ENCODE measurements around the gene C16orf92.

The C16orf92 gene

GRCh38 chr16:30022887-30023286, at the start of gene C16orf92:
Gene C16orf92 (plus strand): TSS chr16:30023198. CDS start chr16:30023341, 143 bp downstream.
- Histone ChIP-seq H3K36me3 (ENCODE audit: low read length) (no peaks in the 10 kb centered on the region), H2AFZ (ENCODE audit: low read depth, low read length, severe bottlenecking) (no peak within 1 kb of the TSS), H3K4me2 (ENCODE audit: low read depth, low read length, poor library complexity, severe bottlenecking) (no peak within 1 kb of the TSS), H3K4me3 (ENCODE audit: insufficient read depth, low read length, poor library complexity, severe bottlenecking) (no peak within 1 kb of the TSS), H3K27me3 (ENCODE audit: low read length) (no peaks in the 10 kb centered on the region), H3K79me2 (ENCODE audit: insufficient read depth, low read length) (no peaks in the 10 kb centered on the region), H3K27ac (ENCODE audit: low read depth, low read length) (no peak within 1 kb of the TSS), H3K9me3 (ENCODE audit: insufficient read depth, low read length) (no peaks in the 10 kb centered on the region), H4K20me1 (ENCODE audit: low read depth, low read length) (no peaks in the 10 kb centered on the region), H3F3A (ENCODE audit: insufficient read depth) (no peaks in the 10 kb centered on the region), H3K9ac (ENCODE audit: low read length) (no peak within 1 kb of the TSS), H3K9me2 (replicated peaks; ENCODE audit: insufficient read depth, low read length) (no peaks in the 10 kb centered on the region)
- TF ChIP-seq CTCF (IDR thresholded peaks at IDR 0.05; ENCODE audit: insufficient read depth, low read length, poor library complexity, severe bottlenecking): no peak

- Histone ChIP-seq H2AFZ (ENCODE audit: low read depth, low read length, severe bottlenecking) (peak within 1 kb of the TSS; percentile 67), H3K27ac (ENCODE audit: low read depth, low read length) (peak within 1 kb of the TSS; percentile 68), H3K9me2 (replicated peaks; ENCODE audit: insufficient read depth, low read length) (no peaks in the 10 kb centered on the region), H3F3A (ENCODE audit: insufficient read depth) (peaks cover 16% of the 10 kb centered on the region), H3K4me2 (ENCODE audit: low read depth, low read length, poor library complexity, severe bottlenecking) (peak within 1 kb of the TSS; percentile 78), H3K9me3 (ENCODE audit: insufficient read depth, low read length) (no peaks in the 10 kb centered on the region), H3K9ac (ENCODE audit: low read length) (peak within 1 kb of the TSS; percentile 97), H3K27me3 (ENCODE audit: low read length) (no peaks in the 10 kb centered on the region), H3K79me2 (ENCODE audit: insufficient read depth, low read length) (peaks cover 37% of the 10 kb centered on the region), H4K20me1 (ENCODE audit: low read depth, low read length) (no peaks in the 10 kb centered on the region), H3K4me3 (ENCODE audit: insufficient read depth, low read length, poor library complexity, severe bottlenecking) (peak within 1 kb of the TSS; percentile 82), H3K36me3 (ENCODE audit: low read length) (no peaks in the 10 kb centered on the region)
- no peak for TF ChIP-seq CTCF (IDR thresholded peaks at IDR 0.05; ENCODE audit: insufficient read depth, low read length, poor library complexity, severe bottlenecking)
- TF ChIP-seq EZH2phosphoT487 (conservative IDR thresholded peaks at IDR 0.05; ENCODE audit: low read length): no peak
Observed at GRCh38 chr16:29973384-29974246, 49.4 kb upstream of the C16orf92 start, which contains the start of gene TAOK2. Gene TAOK2 (plus strand): TSS chr16:29973868. CDS start chr16:29977773, 3,905 bp downstream.

- TF ChIP-seq CTCF (IDR thresholded peaks at IDR 0.05; ENCODE audit: insufficient read depth, low read length, poor library complexity, severe bottlenecking) (no peak), EZH2phosphoT487 (conservative IDR thresholded peaks at IDR 0.05; ENCODE audit: low read length) (no peak)
- Histone ChIP-seq H3K9me2 (replicated peaks; ENCODE audit: insufficient read depth, low read length) (no peaks in the 10 kb centered on the region), H3K9ac (ENCODE audit: low read length) (peak overlapping the region; percentile 97), H3K4me2 (ENCODE audit: low read depth, low read length, poor library complexity, severe bottlenecking) (peak overlapping the region; percentile 78), H3K36me3 (ENCODE audit: low read length) (0 out of 2 replicates have a peak, but pooled peaks cover 2% of the 10 kb centered on the region), H3K27ac (ENCODE audit: low read depth, low read length) (peak overlapping the region; percentile 68), H3K79me2 (ENCODE audit: insufficient read depth, low read length) (peaks cover 37% of the 10 kb centered on the region), H3K4me3 (ENCODE audit: insufficient read depth, low read length, poor library complexity, severe bottlenecking) (peak overlapping the region; percentile 82), H3K27me3 (ENCODE audit: low read length) (no peaks in the 10 kb centered on the region), H2AFZ (ENCODE audit: low read depth, low read length, severe bottlenecking) (peak overlapping the region; percentile 67), H3F3A (ENCODE audit: insufficient read depth) (peaks cover 16% of the 10 kb centered on the region), H3K9me3 (ENCODE audit: insufficient read depth, low read length) (no peaks in the 10 kb centered on the region), H4K20me1 (ENCODE audit: low read depth, low read length) (no peaks in the 10 kb centered on the region)
Observed at GRCh38 chr16:29974291-29975133, 48.5 kb upstream of the C16orf92 start.
